Skin of body (tissue), 2 donors: ENCODE data around the gene TRAPPC12. TPM values are rescaled to one million over a fixed set of nuclear protein-coding genes. Genes with fewer than 3 reads are reported as not detected.
"Not testable (repeated sequence)": the region's sequence is repeated elsewhere in the genome, so short reads cannot be mapped to it uniquely, and the experiment has no call there.

ENCODE experiments used
- DNase-seq: peaks from one replicate; lab custom pipeline; 2025; lab: John Stamatoyannopoulos, UW
- total RNA-seq: library from RNA; depleted of rRNA; stranded (reverse); fragments of >200 nt; gene quantifications from one replicate; pipeline ENCODE4 v1.2.3, GENCODE V29; 2014

TRAPPC12 gene
- total RNA-seq, 1 donor from 2014 or later, result 62.9 TPM

DNA sequence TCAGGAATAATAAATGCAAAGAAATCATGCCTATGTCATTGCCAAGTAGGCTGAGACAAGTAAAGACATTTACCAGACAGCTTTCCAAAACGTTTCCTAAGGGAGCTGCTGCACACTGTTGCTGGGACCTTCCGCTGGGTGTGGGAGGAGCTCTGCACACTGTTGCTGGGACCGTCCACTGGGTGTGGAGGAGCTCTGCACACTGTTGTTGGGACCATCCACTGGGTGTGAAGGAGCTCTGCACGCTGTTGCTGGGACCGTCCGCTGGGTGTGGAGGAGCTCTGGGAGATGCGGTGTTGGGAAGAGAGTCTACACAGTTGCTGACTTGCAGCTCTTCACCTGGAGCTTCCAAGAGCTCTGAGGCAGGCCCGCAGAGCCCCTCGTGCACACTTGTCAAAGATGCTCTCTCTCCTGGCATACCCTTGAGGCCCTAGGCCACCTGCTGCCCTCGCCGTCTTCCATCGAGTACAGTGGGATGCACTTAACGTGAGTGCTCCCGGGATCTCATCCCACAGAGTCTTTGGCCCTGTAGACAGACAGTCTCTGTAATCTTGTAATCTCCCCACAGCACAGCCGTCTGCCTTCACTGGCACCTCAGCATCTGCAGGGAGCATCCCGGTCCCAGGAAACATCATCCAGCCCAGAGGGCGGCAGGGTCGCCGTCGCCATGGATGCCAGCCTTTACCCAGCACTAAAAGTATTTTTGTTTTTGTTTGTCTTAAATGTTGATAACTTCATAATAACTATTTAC, 51.4 kb downstream of the TRAPPC12 start:
- DNase-seq, result no peak

DNA sequence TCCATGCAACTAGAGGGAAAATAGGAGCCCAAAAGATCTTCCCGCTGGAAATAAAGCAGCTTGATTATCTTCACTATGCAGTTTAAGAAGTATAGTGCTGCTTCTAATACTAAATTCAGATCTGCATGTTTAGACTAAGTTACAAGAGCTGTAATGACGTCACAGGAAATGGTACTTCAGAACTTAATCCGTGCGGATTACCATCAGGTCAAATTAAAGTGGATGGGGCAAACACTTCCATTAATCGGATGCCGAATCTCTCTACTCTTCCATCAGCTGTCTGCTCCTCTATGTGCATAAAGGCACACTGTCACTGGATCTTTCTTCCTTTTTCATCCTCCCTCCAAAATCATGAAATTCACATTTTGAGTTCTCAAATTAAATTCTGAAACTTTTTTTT, 52.6 kb downstream of the TRAPPC12 start:
- no peak for DNase-seq

DNA sequence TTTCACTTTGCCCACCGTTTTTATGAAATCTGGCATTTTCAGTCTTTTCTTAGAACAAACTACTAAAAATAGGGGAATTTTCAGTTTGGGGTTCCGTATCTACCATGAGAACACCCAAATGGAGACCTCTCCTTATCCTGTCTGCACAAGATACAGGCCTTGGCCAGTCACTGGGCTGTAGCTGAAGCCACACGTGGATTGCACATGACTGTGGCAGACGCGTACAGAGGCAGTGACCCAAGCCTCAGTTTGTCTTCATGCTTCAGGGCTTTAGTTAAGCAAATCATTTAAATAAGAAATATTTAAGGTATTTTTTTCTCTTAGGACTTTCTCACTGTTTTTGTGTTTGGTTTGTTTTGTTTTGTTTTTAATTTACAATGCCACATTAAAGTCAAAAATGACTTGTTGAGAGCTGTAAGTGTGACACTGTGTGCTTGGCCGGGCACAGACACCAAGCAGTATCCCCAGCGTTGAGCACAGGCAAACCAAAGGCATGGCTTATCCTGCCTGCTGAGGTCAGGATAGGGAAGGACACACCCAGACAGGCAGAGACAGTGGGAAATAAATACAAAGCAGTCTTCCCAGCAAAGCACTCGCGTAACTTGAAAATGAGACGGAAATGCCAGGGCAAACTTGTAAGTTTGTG, 53.3 kb downstream of the TRAPPC12 start:
- DNase-seq, result no peak

DNA sequence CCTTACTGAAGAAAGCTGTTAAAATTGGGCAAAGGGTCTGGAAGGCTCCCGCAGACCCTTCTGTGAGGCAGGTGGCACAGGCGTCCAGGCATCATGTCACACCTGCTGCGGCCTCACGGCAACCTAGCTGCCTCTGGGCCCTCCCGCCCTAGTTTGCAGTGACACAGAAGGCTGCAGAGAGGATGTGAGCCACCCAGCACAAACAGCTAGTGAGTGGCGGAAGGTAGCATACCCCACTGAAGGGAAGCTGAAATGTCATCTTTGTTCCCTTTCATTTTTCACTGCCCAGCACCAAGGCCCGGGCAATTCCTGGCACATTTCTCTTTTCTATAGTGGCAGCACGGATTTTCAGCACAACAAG, 53.8 kb downstream of the TRAPPC12 start:
- DNase-seq, result no peak

DNA sequence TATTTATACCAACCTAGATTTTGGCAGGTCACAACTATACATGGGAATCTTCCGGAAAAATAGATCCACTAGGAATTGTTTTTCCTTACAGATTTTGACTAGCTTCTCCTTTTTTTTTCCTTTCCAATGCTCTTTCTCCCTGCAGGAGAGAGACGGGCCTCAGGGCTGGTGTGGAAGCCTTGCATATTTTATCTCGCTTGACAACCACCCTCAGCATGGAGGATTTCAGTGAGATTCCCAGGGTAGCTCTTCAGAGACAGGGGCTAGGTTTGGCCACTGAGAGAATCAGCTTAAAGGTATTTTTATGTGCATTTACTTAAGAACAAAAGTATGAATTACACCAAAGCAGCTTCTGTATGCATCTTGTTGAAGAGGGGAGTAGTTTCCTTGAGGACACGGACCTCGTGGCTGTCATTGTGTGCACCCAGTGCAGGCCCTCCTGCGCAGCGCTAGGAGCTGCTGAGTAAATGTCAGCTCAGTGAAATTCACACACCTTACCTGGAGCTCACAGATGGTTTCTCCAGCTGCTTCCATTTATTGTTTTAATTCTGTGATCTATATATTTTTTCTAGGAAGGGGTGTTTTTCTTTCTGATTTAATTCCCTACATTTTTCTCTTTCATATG, 54.4 kb downstream of the TRAPPC12 start:
- DNase-seq, result no peak

DNA sequence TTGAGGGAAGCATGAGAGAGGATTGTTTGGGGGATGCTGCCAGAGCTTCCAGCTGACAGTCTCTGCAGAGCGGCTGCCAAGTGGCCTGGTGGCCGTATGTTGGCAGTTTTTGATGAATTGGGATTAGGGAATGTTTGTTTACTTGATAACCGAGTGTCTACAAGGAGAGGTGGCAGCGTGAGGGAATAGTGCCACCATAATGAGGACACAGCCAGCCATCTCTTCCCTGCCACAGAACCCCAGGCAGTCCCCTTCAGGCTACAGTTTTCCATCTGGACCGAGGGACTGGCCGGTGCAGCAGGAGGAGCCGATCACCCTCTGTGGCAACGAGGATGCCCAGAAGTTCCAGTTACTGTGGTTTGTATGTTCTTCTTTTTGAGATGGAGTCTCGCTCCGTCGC, 55.2 kb downstream of the TRAPPC12 start:
- DNase-seq, result no peak

DNA sequence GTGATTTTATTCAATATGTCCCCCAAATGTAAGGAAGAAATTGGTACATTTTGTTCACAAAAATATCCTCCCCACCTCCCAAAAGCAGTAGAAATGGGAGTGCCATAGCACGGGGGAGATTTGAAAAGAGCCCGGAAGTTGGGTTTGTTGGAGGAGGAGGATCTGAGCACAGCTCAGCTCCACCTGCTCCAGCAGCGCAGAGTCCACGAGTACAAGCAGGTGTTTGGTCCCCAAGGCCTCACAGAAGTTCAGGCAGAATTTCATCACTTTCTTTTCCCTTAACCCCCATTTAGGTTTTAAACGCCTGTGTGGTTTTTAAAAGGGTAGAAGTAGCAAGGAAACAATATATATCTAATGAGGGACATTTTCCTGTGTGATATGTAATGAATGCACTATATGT, 56.0 kb downstream of the TRAPPC12 start:
- DNase-seq, result no peak

DNA sequence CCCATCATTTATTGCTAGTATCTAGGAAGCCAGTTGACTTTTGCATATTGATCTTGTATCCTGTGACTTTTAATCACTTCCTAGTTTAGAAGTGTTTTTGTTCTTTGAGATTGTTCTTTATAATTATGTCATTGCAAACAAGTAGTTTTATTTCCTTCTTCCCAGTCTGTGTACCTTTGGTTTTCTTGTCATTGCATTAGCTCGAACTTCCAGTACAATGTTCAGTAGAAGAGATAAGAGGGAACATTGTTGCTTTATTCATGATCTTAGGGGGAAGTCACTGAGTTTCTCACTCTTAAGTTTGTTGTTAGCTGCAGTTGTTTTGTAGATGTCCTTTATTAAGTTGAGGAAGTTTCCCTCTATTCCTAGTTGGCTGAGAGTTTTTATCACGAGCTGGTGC, 61.0 kb downstream of the TRAPPC12 start:
- no peak for DNase-seq

DNA sequence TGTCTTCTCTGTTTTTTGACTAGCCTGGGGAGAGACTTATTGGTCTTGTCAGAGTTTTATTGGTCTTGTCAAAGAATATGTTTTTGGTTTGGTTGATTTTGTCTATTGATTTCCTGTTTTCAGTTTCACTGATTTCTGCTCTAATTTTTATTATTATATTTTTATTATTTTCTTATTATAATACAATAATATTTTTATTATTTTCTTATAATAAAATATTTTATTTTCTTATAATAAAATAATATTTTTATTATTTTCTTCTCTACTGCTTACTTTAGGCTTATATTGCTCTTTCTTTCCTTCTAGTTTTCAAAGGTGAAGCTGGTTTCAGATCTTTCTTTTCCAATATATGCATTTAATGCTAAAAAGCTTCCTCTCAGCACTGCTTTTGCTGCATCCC, 62.0 kb downstream of the TRAPPC12 start:
- no peak for DNase-seq

DNA sequence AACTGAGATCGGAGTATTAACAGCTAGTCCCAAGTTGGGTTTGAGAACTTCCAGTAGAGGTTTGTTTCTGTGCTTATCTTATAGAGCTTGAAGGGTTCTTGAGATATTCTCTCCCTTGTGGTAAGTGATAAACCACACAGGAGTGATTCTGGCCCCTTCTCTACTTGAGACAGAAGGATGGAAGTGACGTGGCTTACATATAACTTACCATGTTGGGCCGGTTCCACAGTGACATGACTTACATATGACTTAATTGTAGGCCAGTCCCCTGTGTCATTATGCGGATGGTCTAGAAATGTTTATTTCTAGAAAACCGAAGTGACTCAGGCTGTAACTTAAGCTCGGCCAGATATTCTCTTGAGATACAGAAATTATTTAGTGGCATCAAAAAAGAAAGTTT, 62.7 kb downstream of the TRAPPC12 start:
- DNase-seq, result no peak

DNA sequence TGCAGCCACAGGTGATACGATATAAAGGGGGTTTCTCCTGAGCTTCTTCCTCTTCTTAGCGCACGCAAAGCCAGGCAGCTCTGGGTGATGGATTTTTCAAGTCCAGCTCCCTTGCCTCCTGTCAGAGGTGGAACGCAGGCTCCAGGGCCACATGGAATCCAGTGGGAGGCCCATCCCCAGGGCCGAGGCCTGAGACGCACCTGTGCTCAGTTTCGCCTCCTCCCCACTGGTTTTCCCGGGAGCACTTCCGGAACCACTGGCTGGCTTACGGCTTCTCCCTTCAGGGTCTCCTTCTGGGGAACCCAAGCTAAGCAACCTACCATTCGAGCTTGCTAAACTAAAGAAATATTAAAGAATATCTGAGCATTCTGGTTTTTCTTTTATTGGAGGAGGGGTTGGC, 63.6 kb downstream of the TRAPPC12 start:
- DNase-seq, result no peak

DNA sequence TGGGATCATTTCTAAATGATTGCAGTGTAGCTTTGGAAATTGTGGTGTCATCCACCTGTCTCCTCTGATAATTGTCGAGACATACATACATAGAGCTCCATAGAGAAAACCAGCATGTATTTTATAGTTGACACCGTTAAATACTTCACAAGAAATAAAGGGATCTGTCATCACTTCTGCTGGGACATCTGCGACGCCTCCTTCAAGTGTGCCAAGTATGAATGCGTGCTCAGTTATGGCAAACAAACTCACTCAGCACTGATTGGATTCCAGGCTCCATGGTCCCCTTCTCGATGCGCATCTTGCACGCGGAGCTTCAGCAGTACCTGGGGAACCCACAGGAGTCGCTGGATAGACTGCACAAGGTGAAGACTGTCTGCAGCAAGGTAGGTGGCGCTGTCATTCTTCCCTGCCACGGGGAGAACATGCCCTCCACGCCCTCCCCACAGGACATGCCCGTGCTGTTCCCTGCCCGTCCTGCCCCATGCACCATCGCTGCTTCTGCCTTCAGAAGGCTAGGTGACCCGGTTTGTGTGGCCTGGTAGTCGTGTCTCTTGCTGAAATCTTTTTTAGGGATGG, 64.1 kb downstream of the TRAPPC12 start:
- DNase-seq, result no peak

DNA sequence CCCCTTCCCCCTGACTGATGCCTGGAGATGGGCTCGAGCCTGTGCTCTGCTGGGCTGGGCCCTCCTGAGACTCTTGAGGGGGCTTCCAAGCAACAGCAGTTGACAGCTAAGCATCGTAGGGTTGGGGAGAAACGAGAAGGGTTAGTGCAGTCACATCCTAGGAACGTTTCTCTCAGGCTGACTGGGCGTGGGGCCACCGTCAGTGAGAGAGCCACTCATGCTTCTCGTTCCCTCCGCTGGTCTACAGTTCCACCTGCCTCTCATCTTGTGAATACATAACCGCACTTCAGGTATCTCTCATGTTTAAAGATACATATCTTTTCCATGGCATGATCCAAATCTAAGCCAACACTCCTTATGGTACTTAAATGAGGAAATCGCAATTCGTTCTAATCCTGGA, 66.4 kb downstream of the TRAPPC12 start:
- DNase-seq, result no peak

DNA sequence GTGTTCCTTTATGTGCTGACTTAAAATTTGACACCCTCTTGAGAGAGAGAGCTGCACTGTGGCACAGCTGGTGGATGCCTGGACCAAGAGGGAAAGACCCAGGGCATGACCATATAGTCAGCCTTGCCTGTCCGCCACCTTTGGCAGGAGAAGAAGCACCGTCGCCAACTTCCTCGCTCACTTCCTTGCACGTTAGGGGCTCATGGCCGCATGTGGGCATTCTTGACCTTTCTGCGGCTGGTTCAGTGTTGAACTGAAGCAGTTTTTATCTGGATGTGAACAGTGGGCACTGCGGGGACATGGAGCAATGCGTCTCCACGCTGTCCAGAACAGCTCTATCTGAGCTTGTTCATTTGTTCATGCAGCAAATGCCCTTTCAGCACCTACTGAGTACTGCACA, 66.9 kb downstream of the TRAPPC12 start:
- no peak for DNase-seq

DNA sequence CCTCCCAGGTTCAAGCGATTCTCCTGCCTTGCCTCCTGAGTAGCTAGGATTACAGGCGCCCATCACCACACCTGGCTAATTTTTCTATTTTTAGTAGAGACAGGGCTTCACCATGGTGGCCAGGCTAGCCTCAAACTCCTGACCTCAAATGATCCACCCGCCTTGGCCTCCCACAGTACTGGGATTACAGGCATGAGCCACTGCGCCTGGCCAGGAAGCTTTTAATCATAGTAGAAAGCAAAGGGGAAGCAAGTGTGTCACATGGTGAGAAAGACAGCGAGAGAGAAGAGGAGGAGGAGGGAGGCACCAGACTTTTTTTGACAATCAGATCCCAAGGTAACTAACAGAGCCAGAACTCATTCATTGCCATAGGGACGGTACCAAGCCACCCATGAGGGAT, 67.7 kb downstream of the TRAPPC12 start:
- not testable (repeated sequence) for DNase-seq

DNA sequence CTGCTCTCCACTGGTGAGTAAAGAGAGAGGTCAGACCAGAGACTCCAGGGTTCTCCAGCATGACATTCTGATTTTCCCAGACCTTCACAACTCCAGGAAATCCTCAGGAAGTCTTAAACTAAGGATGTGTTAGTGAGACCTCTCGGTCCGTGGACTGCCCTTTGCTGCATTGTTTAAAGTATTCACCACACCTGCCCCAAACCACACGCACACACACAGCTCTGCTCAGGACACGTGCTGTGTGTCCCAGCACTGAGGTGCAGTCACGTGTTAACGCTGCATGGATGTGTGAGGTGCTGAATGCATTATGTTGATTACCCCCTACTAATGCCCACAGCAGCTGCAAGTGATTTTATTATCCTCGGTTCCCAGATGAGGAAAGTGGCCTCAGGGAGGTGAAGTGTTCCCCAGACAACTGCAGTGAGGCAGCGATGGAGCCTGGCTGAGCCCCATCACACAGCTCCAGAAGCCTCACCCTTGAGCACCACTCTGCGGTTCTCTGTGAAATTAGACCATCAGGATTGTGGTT, 68.4 kb downstream of the TRAPPC12 start:
- DNase-seq, result no peak

DNA sequence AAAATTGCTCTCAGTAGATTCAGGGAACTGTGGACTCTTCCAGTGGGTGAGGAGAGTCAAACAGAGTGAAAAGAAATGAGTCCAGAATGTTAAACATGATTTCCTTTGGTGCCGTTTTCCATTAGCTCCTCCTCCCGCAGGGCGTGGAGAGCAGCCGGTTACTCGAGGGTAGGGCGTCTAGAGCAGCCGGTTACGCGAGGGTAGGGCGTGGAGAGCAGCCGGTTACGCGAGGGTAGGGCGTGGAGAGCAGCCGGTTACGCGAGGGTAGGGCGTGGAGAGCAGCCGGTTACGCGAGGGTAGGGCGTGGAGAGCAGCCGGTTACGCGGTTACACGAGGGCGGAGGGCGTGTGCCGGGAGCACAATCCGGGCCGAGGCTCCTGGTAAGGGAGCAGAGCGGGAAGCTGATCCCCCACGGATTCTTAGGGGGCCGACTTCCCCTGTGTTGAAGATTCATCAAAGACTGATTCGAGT, 69.0 kb downstream of the TRAPPC12 start:
- DNase-seq, result peak; percentile 25

DNA sequence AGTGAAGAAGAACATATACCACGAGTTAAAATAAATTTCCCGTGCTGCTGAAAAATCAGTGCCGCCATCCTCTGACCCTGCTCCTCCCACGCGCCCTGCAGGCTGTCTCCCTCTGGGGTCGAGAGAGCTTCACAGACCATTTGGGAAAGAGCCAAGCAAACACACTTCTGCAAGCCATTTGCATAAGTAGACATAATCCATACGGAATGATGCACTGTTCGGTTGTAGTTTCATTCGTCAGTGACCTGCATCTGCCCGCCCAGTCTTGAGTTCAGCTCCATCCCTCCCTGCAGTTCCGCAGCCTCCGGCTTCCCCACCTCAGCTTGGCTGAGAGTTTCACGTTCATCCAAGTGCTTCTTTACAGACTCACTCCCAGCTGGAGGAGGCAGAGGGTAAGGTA, 69.6 kb downstream of the TRAPPC12 start:
- no peak for DNase-seq

DNA sequence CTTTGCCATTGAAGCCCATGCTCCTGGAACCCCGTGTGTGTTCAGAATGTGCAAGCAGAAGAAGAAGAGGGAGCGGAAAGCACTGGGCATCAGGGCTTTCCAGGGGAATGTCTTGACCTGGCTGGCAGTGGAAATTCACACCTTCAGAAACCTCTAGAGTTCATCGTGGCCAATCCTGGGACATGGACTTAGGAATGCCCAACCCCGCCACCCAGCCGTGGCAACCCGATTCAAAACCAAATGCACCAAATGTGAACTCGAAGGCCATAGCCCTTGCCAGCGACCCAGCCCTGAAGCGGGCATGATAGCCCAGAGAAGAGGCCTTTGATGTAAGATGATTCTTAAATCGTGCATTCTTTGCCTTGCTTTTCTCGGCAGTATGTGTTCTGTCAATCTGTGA, 70.4 kb downstream of the TRAPPC12 start:
- no peak for DNase-seq

DNA sequence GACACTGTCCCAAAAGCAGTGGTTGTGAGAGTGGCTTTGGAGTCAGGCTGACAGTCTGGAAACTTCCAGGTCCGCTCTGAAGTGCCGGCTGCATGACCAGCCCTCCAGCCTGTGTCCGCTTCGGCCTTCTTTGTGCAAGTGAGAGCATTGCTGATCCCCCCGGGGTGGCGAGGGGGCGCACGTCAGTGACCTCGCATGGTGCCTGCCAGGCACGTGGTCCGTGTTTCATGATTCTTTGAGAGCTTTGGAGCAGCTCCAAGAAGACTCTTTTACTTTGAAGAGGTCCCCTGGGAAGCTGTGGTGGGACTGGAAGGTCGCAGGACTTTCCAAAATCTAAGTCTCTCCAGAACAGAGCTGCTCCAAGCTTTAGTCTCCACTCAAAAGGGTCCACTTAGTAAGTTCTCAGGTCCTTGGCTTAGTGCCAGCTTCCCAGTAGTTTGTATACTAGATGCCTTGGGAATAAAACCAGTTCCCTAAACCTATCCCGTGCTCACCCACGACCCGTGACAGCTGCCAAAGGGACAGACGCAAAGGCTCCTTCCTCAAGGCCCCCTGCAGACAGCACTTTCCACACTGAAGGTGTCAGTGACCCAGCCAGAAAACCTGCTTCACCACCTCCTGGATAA, 71.0 kb downstream of the TRAPPC12 start:
- DNase-seq, result no peak

DNA sequence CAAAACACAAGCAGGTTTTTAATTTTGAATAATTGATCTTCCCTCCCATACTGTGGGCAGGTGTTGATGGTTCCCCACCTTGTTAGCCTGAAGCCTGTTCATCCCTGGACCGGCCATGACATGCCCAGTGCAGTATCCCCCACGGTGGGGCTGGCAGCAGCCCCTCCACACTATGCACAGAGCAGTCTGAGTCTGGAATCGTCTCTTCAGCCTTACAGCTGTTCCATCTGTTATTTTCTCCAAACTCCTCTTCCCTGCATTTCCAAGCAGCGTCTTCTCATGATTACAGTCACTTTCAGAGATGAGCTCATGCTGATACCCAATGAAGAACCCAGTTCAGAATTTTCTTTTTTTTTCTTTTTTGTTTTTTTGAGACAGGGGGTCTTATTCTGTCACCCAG, 71.7 kb downstream of the TRAPPC12 start:
- DNase-seq, result no peak
